ENCODE data around the gene SNX9. TPM values are rescaled to one million over a fixed set of nuclear protein-coding genes. Genes with fewer than 3 reads are reported as not detected.
A peak's percentile ranks its signal among the peaks of the same experiment; 100 is the strongest.
"Not testable (repeated sequence)": the region's sequence is repeated elsewhere in the genome, so short reads cannot be mapped to it uniquely, and the experiment has no call there.

The SNX9 gene
- total RNA-seq, 1 donor from 2014 or later, result 36.2 TPM

DNA sequence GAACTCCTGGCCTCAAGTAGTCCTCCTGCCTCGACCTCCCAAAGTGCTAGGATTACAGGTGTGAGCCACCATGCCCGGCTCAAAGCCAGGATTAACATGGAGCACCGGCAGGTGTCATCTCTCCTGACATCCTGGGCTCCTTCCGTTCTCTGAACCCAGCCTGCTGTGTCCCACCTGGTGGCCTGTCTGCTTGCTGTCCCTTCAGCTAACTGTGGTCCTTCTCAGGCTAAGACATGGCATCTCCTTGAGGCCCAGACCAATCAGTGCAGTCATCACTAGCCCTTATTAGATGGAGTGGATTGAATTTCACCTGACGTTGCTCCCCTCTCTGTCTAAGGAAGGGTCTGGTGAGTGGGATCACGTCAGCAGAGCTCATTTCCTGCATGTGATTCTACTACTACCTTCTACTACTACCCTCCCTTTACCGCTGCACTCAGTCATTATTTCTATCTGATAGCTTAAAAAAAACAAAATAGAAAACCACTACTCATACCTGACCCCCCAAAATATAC lies 130.6 kb downstream of the SNX9 start:
- peak in 1 of 2 donors; percentile 51 for DNase-seq (ENCODE audit: low read depth in 2 of 2)

DNA sequence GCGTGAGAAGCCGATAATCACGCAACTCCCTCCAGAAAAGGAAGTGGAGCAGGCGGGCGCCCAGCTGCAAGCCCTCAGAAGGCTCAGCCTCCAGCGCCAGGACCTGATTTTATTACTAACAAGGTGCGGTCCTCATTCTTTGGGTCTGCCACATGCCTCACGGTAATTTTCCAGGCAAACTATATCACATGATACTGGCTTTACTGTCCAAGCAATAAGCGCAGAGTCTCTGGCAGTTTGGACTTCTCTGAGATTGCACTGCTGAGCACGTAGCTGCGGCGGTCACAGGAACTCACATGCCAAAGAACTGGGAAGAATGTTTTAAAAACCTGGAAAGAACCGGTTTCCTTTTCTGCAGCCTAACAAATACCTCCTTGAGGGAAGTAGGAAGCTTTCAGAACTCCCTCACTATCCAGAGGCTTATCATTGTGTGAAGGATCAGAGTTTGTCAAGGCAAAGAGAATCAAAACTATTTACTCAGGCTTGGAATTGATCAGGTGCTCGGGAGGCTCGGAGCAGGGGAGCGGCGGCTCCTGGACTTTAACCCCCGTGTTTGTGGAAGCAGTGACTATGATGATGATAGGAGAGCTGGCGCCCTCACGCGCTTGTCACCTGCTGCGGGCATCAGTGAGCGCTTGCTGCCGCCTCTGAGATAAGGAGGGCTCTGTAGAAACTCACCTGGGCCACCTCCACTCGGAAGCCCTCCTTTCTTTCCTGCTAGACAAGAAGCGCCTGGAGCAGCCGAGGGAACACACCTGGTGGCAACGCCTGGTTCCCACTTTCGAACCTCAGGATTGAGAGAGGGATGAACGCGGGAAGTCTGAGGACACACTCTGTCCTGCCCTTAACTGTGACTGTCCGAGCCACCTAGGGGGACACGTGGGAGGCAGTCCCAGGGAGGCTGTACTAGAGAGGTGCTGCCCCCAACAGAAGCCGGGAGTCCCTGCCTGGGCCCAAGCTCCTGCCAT lies 131.4 kb downstream of the SNX9 start:
- peak in 1 of 2 donors; percentile 58 for DNase-seq (ENCODE audit: low read depth in 2 of 2)

DNA sequence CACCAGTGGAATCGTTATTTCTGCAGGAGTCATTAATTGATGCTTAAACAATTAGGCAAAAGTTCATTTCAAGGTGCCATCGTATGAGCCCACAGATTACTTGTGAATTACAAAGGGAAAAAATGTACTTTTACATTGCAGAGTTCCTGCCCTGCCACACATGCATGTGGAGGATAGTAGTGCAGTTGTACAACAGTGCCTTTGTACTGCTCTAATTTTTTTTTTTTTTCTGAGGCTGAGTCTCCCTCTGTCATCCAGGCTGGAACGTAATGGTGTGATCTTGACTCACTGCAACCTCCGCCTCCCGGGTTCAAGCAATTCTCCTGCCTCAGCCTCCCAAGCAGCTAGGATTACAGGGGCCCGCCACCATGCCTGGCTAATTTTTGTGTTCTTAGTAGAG lies 132.6 kb downstream of the SNX9 start:
- DNase-seq (ENCODE audit: low read depth in 2 of 2), result no peak

DNA sequence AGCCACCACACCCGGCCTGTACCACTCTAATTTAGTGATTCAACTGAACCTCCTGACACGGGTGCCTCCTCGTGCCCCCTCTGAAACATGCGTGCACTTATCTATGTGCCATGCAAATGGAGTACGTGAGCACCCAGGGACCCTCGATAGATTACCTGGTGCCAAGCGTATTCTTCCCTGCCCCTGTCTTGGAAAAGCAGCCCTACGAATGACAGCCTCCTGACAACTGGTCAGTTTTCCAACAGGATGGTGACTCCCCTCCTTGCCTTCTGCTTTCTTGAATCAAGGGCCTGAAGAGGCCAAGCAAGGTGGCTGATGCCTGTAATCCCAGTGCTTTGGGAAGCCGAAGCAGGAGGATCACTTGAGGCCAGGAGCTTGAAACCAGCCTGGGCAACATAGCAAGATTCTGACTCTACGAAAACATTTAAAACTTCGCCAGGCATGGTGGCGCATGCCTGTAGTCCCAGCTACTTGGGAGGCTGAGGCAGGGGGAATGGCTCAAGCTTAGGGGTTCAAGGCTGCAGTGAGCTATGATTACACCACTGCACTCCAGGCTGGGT lies 133.2 kb downstream of the SNX9 start:
- DNase-seq (ENCODE audit: low read depth in 2 of 2), result no peak

DNA sequence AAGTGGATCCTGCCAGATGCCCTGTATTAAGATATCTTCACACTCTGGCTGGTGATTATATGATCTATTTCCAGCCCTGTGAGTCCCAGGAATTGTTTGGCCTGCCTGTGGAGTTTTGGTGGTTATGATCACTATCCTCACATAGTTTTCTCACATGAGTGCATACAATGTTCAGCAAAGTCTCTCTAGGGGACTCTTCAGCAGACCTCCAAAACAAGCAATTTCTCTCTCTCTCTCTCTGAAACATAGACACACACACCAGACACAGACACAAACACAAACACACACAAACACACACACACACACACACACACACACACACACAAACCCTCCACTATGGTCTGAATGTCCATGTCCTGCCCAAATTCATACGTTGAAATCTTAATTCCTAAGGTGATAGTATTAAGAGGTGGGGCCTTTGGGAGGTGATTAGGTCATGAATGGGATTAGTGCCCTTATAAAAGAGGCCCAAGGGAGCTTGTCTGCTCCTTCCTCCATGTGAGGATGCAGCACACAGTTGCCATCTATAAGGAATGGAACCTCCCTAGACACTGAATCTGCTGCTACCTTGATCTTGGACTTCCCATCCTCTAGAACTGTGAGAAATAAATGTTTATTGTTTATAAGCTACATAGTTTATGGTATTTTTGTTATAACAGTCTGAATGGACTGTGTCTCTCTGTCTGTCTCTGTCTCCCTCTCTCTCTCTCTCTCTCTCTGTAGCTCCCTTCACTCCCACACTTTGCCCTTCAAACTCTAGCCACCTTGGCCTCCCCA lies 136.6 kb downstream of the SNX9 start:
- DNase-seq (ENCODE audit: low read depth in 2 of 2), result no peak

DNA sequence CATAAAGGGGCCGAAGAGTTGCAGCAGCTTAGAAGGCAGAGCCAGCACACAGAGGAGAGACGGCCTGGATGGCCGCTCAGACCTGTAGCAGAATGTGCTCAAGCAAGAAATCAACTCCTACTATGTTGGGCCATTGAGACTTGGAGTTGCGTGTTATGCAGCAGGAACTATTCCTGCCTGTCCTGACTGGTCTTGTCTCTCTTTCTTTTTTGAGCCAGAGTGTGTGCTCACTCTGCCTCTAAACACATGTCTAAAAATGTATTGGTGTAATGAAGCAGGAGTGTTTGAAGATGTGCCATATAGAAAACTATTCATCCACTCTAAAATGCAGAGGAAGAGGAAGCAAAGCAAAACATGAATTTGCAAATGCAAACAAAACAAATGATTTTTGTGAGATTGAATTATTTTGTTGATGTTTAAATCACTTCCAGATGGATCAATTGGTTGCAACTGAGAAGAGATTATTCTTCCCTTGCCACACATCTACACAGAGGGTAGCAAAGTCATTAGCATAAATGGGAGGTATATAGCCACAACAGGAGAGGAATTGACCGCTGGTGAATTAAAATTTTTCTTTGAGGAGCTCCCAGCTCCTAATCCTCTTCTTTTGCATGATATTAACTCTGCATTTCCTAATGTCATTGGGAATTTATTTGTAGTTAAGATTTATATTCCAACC lies 138.2 kb downstream of the SNX9 start:
- no peak for DNase-seq (ENCODE audit: low read depth in 2 of 2)

DNA sequence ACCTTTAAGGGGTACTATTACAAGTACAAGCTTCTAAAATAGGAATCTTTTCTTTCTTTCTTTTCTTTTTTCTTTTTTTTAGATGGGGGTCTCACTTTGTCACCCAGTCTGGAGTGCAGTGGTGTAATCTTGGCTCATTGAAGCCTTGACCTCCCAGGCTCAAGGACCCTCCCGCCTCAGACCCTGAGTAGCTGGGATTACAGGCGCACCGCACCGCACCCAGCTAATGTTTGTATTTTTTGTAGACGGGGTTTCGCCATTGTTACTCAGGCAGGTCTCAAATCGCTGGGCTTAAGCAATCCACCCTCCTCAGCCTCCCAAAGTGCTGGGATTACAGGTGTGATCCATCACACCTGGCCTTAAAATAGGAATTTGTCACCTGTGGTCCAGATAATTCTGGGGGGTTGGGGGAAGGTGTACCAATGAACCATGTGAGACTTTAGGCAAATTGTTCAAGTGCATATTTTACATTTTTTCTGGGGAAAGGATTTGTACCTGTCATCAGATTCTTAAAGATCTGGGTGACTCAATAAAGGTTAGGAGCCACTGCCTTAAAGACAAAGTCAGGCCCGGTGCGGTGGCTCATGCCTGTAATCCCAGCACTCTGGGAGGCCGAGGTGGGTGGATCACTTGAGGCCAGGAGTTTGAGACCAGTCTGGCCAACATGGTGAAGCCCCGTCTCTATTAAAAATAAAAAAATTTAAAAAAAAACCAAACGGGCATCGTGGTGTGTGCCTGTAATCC lies 139.0 kb downstream of the SNX9 start:
- DNase-seq (ENCODE audit: low read depth in 2 of 2), result no peak

DNA sequence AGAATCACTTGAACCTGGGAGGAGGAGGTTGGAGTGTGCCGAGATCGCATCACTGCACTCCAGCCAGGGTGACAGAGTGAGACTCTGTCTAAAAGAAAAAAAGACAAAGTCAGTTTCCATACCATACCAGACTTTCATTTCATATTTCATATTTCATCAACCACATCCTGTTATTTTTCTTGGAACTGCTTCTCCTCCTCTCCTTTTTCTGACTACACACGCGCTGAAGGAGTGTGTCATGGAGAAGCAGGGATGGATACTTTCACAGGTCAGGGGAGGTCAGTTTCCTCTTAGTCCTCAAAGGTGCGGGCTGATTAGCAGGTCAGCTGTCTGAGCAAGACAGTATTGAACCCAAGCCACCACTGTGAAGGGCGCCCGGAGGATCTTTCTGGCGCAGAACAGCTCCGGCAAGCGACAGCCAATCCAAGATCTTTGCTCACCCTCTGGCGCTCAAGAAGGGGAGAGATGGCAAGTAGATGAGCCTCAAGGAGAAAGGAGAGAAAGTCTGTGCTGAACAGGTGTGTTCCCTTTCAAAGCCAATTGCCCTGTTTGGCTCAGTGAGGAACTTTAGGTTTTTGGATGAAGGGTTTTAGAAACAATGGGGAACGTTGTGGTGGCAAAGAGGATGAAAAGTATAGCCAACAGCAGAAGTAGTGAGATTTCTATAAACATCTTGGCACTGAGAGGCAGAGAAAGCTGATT lies 139.7 kb downstream of the SNX9 start:
- DNase-seq (ENCODE audit: low read depth in 2 of 2), result peak in 1 of 2 donors; percentile 71

DNA sequence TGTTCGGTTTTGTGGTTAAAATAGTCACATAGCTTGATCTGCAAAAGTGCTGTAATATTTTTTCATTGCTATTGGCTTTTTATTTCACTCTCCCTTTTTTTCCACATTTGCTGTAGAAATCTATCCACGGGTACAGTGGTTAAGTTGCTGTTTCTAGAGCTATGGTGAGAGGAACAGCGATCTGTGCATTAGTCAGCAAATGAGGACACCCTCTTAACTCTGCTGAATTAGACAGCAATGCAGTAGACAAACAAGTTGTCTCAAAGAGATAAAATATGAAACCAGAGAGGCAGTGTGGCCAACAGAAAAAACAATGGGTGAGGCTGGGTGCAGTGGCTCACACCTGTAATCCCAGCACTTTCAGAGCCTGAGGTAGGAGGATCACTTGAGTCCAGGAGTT lies 141.1 kb downstream of the SNX9 start:
- DNase-seq (ENCODE audit: low read depth in 2 of 2), result no peak

DNA sequence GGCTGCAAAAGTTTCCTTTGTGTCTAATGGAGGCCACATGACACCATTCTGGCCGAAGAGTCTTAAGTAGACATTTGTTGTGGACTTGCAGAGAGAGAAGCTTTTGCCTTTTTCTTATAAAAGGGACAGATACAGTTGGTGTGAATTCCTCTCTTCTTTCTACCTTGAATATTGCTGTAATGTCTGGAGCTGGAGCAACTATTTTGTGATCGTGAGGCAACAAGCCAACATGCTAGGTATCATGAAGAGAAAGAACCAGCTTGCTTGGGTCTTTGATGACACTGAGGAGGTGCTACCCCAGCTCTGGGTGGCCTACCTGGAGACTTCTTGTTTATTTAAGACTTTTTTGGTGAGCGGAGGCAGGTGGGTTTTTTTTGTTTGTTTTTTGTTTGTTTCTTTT lies 142.3 kb downstream of the SNX9 start:
- no peak for DNase-seq (ENCODE audit: low read depth in 2 of 2)

DNA sequence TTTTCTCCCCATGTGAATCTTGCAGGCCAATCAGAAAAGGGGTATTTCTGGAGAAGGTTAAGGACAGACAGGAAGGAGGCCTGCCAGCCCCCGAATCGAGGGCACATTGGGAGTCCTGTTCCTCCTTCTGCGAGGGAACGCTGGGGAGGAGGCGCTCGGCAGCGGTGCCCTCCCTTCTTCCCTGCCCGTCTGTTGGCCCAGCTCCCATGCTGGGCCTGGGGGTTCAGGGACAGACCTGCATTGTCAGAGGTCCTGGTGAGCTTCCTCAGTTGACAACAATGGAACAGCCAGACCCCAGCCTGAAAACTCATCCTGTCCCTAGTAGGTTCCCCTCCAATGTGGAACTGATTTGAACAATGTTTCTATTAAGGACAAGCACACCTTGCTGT lies 143.5 kb downstream of the SNX9 start:
- DNase-seq (ENCODE audit: low read depth in 2 of 2), result no peak

DNA sequence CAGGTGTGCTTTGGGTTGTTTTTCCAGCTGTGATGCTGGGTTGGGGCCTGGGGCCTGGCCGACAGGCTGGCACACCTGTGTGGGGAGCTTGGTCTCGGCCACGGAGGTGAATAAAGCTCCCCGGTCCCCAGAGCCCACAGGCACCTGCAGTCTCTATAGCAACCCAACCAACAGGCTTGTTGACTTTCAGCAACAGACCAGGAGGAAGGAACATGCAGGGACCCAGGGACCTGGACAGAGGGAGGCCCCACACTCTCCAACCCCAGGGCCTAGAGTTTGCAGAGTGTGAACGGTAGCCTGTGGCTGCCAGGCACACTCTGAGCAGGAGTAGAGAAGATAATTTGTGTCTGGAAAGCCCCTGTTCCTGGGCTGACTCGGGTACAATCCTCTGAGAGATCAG lies 144.0 kb downstream of the SNX9 start:
- DNase-seq (ENCODE audit: low read depth in 2 of 2), result no peak

DNA sequence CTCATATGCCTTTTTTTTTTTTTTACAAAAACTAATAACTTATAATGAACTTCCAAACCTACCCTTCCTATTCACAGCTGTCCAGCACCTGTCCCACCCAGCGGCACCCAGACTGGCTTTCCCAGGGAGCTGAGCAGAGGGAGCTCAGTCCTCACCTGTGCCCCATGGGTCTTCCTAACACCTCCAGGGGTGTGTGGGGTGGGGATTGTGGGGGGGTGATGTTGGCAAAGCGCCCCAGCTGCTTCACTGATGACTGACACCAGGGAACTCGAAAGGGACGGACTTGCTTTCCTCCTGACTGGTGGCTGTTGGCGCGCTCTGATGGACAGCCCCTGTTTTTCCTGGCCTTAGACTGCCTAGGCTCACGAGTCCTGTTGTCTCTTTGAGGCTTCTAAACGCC lies 144.4 kb downstream of the SNX9 start:
- DNase-seq (ENCODE audit: low read depth in 2 of 2), result no peak

DNA sequence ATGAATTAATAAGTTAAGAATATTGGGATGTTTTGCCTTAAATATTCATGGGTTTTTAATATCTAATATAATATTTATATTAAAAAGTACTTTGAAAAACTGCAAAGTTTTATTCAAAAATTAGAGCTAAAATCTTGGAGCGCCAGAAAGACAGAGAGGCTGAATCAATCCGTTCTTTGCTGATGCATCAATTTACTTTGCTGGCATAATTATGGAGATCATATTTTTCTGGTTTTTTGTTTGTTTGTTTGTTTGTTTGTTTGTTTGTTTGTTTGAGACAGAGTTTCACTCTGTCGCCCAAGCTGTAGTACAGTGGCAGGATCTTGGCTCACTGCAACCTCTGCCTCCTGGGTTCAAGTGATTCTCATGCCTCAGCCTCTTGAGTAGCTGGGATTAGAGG lies 149.1 kb downstream of the SNX9 start:
- not testable (repeated sequence) for DNase-seq (ENCODE audit: low read depth in 2 of 2)

DNA sequence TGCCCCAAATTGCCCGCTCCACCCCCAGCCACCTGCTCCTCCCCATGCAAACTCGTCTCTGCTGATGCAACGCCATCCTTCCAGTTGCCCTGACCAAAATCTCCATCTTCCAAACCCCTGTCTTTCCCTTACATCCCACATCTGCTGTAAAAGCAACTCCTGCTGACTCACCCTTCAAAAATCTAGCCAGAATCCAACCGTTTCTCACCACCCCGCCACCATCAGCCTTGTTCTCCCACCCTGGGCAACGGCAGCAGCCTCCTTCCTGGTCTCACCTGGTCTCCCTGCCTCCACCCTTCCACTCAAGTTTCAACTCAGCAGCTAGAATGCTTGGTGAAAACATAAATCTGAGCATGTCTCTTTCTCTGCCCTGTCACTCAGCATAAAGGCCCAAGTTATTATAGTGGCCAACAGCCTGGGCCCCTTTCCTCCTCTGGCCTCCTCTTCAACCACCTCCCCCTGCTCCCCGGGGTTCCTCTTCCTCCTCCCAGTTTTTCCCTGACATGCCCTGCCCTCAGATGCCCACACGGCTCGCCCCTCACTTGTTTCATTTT lies 151.4 kb downstream of the SNX9 start:
- no peak for DNase-seq (ENCODE audit: low read depth in 2 of 2)

DNA sequence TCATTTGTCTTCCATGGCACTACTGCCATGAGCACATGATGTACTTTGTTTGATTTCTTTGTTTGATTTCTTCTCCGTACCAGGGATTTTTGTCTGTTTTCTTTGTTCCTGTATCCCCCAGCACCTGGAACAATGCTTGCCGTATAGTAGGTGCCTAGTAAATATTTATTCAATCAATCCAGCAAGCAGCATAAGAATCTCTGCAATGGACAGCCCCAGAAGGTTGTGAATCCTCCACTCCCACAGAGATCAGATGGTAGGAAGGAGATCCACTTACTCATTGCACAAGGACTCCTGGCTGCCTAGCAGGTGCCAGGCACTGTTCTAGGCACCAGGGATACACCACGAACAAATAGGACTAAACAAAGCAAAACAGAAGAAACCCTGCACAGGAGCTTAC lies 151.9 kb downstream of the SNX9 start:
- no peak for DNase-seq (ENCODE audit: low read depth in 2 of 2)

DNA sequence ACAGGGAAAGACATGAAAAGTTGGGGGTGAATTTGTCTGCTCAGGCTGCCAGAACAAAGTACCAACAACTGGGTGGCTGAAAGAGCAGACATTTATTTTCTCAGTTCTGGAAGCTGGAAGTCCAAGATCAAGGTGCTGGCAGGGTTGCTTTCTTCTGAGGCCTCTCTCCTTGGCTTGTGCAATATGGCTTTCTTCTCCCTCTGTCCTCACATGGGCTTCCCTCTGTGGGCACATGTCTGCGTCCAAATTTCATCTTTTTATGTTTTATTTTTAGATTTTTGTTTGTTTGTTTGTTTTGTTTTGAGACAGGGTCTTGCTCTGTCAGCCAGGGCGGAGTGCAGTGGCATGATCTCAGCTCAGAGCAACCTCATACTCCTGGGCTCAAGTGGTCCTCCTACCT lies 152.4 kb downstream of the SNX9 start:
- DNase-seq (ENCODE audit: low read depth in 2 of 2), result no peak

DNA sequence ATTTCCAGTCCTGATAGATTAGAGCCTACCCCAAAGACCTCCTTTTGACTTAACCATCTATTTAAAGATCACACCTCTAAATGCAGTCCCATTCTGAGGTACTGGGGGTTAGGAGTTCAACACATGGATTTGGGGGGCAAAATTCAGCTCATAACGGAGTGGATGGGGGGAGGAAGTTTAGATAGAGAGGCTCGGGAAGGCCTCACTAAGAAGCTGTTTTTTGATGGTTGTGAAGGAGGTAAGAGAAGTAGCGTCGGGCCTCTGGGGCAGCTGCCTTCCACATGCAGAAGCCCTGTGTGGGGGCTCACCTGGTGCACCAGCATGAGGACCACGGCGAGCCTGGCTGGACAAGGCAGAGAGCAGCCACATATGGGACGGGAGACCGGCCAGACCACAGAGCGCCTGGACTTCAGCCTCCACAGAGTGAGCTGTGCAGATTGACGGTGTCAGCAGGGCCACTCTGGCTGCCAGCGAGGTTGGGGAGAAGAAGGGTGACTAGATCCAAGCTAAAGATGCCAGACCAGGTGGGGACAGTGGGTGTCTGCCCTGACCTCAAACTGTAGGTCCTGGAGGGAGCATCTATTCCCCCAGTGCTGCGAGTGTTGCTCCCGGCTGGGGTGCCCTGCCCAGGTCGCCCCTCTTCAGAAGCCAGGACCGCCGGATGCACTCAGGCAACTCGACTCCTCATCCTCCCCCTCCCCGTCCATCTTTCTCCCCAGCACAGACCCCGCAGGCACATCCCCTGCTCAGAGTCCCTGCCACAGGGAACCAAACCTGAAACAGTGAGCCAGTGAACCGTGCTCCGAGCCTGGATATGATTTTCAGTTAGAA lies 153.5 kb downstream of the SNX9 start:
- DNase-seq (ENCODE audit: low read depth in 2 of 2), result no peak

Data from dermis microvascular lymphatic vessel endothelial cell (primary cell).